Thyroid gland (tissue), 4 donors: ENCODE data around the gene IFT43. TPM values are rescaled to one million over a fixed set of nuclear protein-coding genes. Genes with fewer than 3 reads are reported as not detected.
"Not testable (repeated sequence)": the region's sequence is repeated elsewhere in the genome, so short reads cannot be mapped to it uniquely, and the experiment has no call there.

Experiments used
- DNase-seq, 2 donors: peaks; one replicate each; pipeline ENCODE4 v3.0.0-alpha.2; 2019
- H3K27ac ChIP-seq, 3 donors: fragments of 200-600 bp; sonication (generic); 1 replicate in 2 of 3; 2 replicates in 1 of 3; pipeline ENCODE4 v1.5.1; 2016 to 2019; ENCODE audit warnings: mild to moderate bottlenecking in 1 of 3, moderate library complexity in 1 of 3
- H3K27me3 ChIP-seq: fragments of 200-600 bp; sonication (generic); one replicate; pipeline ENCODE4 v1.5.1; 2019
- H3K36me3 ChIP-seq, 2 donors: fragments of 200-600 bp; sonication (generic); one replicate each; pipeline ENCODE4 v1.5.1; 2016 to 2019
- H3K4me1 ChIP-seq, 2 donors: fragments of 200-600 bp; sonication (generic); one replicate each; pipeline ENCODE4 v1.5.1; 2017 to 2019
- H3K4me3 ChIP-seq, 3 donors: fragments of 200-600 bp; sonication (generic); replicated peaks in 1 of 3; 1 replicate in 2 of 3; 2 replicates in 1 of 3; pipeline ENCODE4 v1.5.1; 2016; ENCODE audit warnings: mild to moderate bottlenecking in 1 of 3
- H3K9me3 ChIP-seq: fragments of 200-600 bp; sonication (generic); one replicate; pipeline ENCODE4 v1.5.1; 2017
- CTCF ChIP-seq, 6 experiments: fragments of 200-600 bp in 3 of 6; fragments of 450-650 bp in 3 of 6; sonication (generic) in 3 of 6; IDR thresholded peaks; one replicate each; pipeline ENCODE4 v1.5.1; 2016 to 2019; ENCODE audit warnings: antibody characterized with exemption in 6 of 6, mild to moderate bottlenecking in 2 of 6, inconsistent platforms in 1 of 6, moderate library complexity in 1 of 6
- POLR2A ChIP-seq, 2 donors: fragments of 450-650 bp; IDR thresholded peaks; one replicate each; pipeline ENCODE4 v1.6.1; 2017; ENCODE audit warnings: antibody characterized with exemption in 2 of 2, mild to moderate bottlenecking in 2 of 2, moderate library complexity in 1 of 2
- WGBS, 2 donors: methylation state at CpG; one replicate each; pipeline ENCODE4 v1.1.5; 2017; 5-methylcytosine and 5-hydroxymethylcytosine counted together
- intact Hi-C: fragments of 100-400 bp; cut with DNase I; formaldehyde crosslinking; loops from one replicate; pipeline ENCODE4 v1.15.1; 2023
- total RNA-seq, 4 donors: library from RNA; depleted of rRNA; stranded (reverse); fragments of >200 nt; gene quantifications; one replicate each; pipeline ENCODE4 v1.2.3, GENCODE V29; 2016

IFT43 gene
- total RNA-seq, 4 donors from 2014 or later = 39.0 to 59.8 (median 52.4) TPM

DNA sequence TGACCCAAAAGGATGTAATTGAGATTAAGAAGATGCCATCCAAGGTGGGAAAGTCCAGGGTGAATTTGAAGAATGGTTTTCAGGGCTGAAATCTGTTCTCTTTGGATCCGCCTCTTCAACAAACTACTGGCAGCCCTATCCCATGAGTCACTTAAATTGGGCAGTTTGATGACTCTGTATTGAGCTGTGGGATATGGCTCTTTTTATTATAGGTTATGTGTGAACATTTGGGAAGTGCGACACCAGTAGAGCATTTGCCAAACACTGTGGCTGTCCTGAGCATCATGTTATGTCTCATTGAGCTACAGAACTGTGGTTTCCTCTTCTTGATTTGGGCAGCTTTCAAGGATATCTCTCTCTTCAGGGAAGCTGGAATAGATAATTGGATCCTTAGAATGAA is 22.3 kb downstream of the IFT43 start:
- no peak overlapping the region for H3K27ac ChIP-seq
- intact Hi-C loops = no loop called here
- 95 to 98% methylated on average over 2 of the region's 2 CpGs for WGBS, 2 donors
- H3K4me1 ChIP-seq = no peaks in the 10 kb centered on the region
- H3K36me3 ChIP-seq = peaks cover 15 to 26% of the 10 kb centered on the region in 2 donors
- no peak for DNase-seq
- no peak overlapping the region for H3K4me3 ChIP-seq
- H3K27me3 ChIP-seq = no peaks in the 10 kb centered on the region
- H3K9me3 ChIP-seq = no peaks in the 10 kb centered on the region
- no peak for TF ChIP-seq CTCF (IDR thresholded peaks at IDR 0.05)
- no peak for TF ChIP-seq POLR2A (IDR thresholded peaks at IDR 0.05)

- peaks cover 15 to 20% of the 10 kb centered on the region in 2 donors for H3K36me3 ChIP-seq
- intact Hi-C loops, H3K9me3 ChIP-seq, H3K27ac ChIP-seq, H3K4me1 ChIP-seq, H3K4me3 ChIP-seq, DNase-seq, H3K27me3 ChIP-seq: not testable (repeated sequence)
- 97% methylated on average over 3 of the region's 3 CpGs for WGBS, 2 donors
Measured at GRCh38 chr14:76009627-76010026, 24.1 kb downstream of the IFT43 start.

GRCh38 chr14:76011930-76012329 is 26.4 kb downstream of the IFT43 start:
- no peak for TF ChIP-seq POLR2A (IDR thresholded peaks at IDR 0.05)
- no peak for TF ChIP-seq CTCF (IDR thresholded peaks at IDR 0.05)
- Histone ChIP-seq H3K4me1 (no peaks in the 10 kb centered on the region), H3K27ac (no peak overlapping the region)

GRCh38 chr14:76012354-76012753 is 26.8 kb downstream of the IFT43 start:
- 89 to 91% methylated on average over 9 of the region's 9 CpGs for WGBS, 2 donors
- no peak for TF ChIP-seq CTCF (IDR thresholded peaks at IDR 0.05)
- TF ChIP-seq POLR2A (IDR thresholded peaks at IDR 0.05) = no peak
- Histone ChIP-seq H3K36me3 (peaks cover 0 to 2% of the 10 kb centered on the region in 2 donors), H3K27me3 (no peaks in the 10 kb centered on the region), H3K9me3 (no peaks in the 10 kb centered on the region), H3K4me1 (no peaks in the 10 kb centered on the region), H3K4me3 (no peak overlapping the region), H3K27ac (no peak overlapping the region)
- intact Hi-C loops = no loop called here
- DNase-seq = no peak

More at GRCh38 chr14:76011930-76012329, 26.4 kb downstream of the IFT43 start:
- peaks cover 0 to 6% of the 10 kb centered on the region in 2 donors for H3K36me3 ChIP-seq
- no peaks in the 10 kb centered on the region for H3K27me3 ChIP-seq
- no peaks in the 10 kb centered on the region for H3K9me3 ChIP-seq
- no peak for DNase-seq
- no peak overlapping the region for H3K4me3 ChIP-seq
- intact Hi-C loops = no loop called here

GRCh38 chr14:76015191-76015590 is 29.6 kb downstream of the IFT43 start:
- WGBS, 2 donors = 91 to 95% methylated on average over 1 of the region's 1 CpG

More at GRCh38 chr14:76015191-76015590, 29.6 kb downstream of the IFT43 start:
- intact Hi-C loops = no loop called here
- no peak for DNase-seq
- Histone ChIP-seq H3K9me3 (no peaks in the 10 kb centered on the region), H3K27ac (no peak overlapping the region), H3K27me3 (no peaks in the 10 kb centered on the region), H3K4me1 (no peaks in the 10 kb centered on the region), H3K36me3 (no peaks in the 10 kb centered on the region), H3K4me3 (no peak overlapping the region)
- TF ChIP-seq CTCF (IDR thresholded peaks at IDR 0.05) = no peak
- no peak for TF ChIP-seq POLR2A (IDR thresholded peaks at IDR 0.05)
